Neural crest cell (in vitro differentiated cells): ENCODE measurements around the gene FLYWCH2. TPM values are rescaled to one million over a fixed set of nuclear protein-coding genes. Genes with fewer than 3 reads are reported as not detected.

Source experiments
- DNase-seq: peaks from one replicate; pipeline ENCODE4 v3.0.0; 2021; ENCODE audit warnings: low read depth, mixed read lengths, low spot score
- H3K27ac Mint-ChIP-seq: one replicate; pipeline ENCODE4 v1.8.0; 2021; ENCODE audit warnings: mild to moderate bottlenecking, mixed read lengths; ENCODE audit not compliant: unreplicated experiment
- H3K27me3 Mint-ChIP-seq: 2 replicates; pipeline ENCODE4 v1.8.0; 2021; ENCODE audit warnings: low read depth, mild to moderate bottlenecking, mixed read lengths
- H3K36me3 Mint-ChIP-seq: 2 replicates; pipeline ENCODE4 v1.8.0; 2021; ENCODE audit warnings: low read depth, mild to moderate bottlenecking, mixed read lengths
- H3K4me1 Mint-ChIP-seq: 2 replicates; pipeline ENCODE4 v1.8.0; 2021; ENCODE audit warnings: mixed read lengths
- H3K4me3 Mint-ChIP-seq: one replicate; pipeline ENCODE4 v1.8.0; 2021; ENCODE audit warnings: mild to moderate bottlenecking, mixed read lengths
- H3K9me3 Mint-ChIP-seq: 2 replicates; pipeline ENCODE4 v1.8.0; 2021; ENCODE audit warnings: mixed read lengths
- total RNA-seq: library from RNA; stranded (reverse); gene quantifications from 2 replicates; pipeline ENCODE4 v1.2.1, GENCODE V29; 2021
- TF ChIP-seq, protein P1 (sequence below): fragments of 200-600 bp; sonication (generic); conservative IDR thresholded peaks from 2 replicates; pipeline ENCODE4 v1.5.0; 2021; ENCODE audit warnings: antibody characterized with exemption, mild to moderate bottlenecking

FLYWCH2 gene
- total RNA-seq, 1 donor from 2014 or later, result 32.3 TPM

DNA sequence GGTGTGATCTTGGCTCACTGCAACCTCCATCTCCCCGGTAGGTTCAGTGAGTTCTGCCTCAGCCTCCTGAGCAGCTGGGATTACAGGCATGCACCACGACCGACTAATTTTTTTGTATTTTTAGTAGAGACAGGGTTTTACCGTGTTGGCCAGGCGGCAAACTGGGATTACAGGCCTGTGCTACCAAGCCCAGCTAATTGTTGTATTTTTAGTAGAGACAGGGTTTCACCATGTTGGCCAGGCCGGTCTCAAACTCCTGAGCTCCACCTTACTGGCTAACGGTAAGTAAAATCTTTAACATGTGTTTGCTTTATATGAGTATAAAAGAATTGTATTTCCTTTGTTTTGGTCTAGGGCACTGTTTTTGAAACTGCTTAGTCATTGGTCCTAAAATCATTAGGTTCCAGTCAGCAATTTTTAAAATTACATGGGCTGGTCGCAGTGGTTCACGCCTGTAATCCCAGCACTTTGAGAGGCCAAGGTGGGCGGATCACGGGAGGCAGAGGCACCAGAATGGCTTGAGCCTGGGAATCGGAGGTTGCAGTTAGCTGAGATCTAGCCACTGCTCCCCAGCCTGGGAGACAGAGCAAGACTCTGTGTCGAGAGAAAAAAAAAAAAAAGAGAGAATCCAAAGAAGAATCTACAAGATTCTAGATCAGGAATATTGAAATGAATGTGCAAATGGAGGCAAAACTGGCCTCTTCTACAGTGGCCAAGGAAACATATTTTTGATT, 32.3 kb downstream of the FLYWCH2 start:
- TF ChIP-seq, protein P1, sequence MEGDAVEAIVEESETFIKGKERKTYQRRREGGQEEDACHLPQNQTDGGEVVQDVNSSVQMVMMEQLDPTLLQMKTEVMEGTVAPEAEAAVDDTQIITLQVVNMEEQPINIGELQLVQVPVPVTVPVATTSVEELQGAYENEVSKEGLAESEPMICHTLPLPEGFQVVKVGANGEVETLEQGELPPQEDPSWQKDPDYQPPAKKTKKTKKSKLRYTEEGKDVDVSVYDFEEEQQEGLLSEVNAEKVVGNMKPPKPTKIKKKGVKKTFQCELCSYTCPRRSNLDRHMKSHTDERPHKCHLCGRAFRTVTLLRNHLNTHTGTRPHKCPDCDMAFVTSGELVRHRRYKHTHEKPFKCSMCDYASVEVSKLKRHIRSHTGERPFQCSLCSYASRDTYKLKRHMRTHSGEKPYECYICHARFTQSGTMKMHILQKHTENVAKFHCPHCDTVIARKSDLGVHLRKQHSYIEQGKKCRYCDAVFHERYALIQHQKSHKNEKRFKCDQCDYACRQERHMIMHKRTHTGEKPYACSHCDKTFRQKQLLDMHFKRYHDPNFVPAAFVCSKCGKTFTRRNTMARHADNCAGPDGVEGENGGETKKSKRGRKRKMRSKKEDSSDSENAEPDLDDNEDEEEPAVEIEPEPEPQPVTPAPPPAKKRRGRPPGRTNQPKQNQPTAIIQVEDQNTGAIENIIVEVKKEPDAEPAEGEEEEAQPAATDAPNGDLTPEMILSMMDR, result no peak
- Mint-ChIP-seq H3K27me3 (peaks cover 13% of the 10 kb centered on the region), H3K4me1 (peaks cover 29% of the 10 kb centered on the region), H3K4me3 (peak overlapping the region; percentile 41), H3K27ac (no peak overlapping the region), H3K9me3 (no peaks in the 10 kb centered on the region), H3K36me3 (peaks cover 5% of the 10 kb centered on the region)
- no peak for DNase-seq

DNA sequence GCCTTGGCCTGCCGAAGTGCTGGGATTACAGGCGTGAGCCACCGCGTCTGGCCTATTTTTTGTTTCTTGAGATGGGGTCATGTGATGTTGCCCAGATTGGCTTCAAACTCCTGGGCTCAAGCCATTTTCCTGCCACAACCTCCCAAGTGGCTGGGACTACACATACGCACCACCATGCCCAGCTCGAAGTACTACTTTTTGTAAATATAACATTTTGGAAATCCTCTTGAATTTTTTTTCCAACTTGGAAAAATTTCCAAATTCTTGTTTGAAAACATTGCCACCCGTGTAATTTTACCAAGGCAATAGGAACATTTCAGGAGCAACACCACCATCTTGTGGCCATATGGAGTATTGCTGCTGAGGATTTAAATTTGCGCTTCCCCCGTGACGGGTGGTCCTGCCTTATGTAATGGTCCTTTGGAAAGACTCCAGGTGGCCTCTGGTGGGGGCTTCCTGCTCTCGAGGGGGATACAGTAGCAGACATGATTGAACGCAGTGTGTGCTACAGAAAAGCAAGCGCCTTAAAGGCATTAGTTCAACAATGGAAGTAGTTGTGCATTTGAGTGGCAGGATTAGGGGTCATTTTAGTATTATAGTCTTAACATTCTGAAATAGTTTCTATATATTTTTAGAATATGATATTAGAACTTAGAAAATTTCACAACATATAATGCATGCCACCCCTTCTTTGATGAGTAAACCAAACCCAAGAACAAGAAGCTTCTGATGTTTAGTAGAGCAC, 36.7 kb downstream of the FLYWCH2 start:
- Mint-ChIP-seq H3K4me1 (peaks cover 7% of the 10 kb centered on the region), H3K4me3 (peak overlapping the region; percentile 64), H3K27ac (no peak overlapping the region), H3K9me3 (no peaks in the 10 kb centered on the region), H3K27me3 (no peaks in the 10 kb centered on the region), H3K36me3 (peaks cover 11% of the 10 kb centered on the region)
- DNase-seq, result peak; percentile 72
- TF ChIP-seq, protein P1, result peak; percentile 96

DNA sequence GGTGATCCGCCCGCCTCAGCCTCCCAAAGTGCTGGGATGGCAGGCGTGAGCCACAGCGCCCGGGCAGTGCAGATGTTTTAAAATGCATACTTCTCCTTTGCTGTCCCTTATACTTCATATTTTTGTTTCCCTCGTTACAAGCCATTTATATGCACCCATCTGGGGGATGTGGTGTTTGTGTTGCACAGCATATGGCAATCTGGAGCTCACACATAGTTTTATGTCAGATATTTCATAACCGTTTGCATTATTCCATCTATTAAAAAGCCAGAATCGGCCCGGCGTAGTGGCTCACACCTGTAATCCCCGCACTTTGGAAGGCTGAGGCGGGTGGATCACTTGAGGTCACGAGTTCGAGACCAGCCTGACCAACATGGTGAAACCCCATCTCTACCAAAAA, 40.5 kb downstream of the FLYWCH2 start:
- Mint-ChIP-seq H3K36me3 (peaks cover 11% of the 10 kb centered on the region), H3K4me3 (no peak overlapping the region), H3K4me1 (peaks cover 15% of the 10 kb centered on the region), H3K27me3 (no peaks in the 10 kb centered on the region), H3K9me3 (no peaks in the 10 kb centered on the region), H3K27ac (no peak overlapping the region)
- no peak for DNase-seq
- TF ChIP-seq, protein P1, result no peak

DNA sequence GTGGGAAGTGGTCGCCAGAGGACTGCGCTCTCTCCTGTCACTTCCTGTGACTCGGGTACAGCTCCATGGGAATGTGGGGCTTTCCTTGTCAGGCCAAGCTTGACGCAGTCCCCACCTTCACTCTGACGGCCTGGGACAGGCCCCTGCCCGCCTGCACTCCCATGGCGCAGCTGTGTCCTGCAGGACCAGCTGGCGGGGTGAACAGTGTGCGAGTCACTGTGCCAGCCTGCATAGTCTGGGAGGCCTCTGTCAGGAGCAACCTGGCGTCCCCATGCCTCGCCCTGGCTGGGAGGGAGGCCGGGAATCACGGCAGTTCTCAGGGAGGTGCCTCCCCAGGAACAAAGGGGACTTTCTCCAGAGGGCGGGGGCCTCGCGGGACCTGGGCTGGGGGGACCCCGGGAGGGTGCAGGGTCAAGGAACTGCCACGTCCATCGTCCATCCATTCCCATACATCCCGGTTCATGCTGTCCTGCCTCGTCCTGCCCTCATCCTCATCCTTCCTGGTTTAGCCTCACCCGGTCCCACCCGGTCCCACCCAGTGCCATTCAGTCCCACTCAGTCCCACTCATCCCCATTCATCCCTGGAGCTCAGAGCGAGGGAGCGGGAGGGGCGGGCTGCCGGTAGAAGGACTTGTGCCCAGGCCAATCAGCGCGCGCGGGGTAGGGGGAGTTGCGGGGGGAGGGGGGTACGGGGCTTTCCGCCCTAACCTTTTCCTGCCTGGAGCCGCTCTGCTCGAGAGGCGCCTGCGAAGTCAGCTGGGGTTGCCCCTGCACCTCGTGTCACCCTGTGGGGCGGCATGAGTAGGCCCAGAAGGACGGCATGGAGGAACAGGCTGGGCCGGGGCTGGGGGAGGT, 42.1 kb downstream of the FLYWCH2 start:
- Mint-ChIP-seq H3K4me3 (no peak overlapping the region), H3K9me3 (no peaks in the 10 kb centered on the region), H3K27ac (no peak overlapping the region), H3K36me3 (peaks cover 6% of the 10 kb centered on the region), H3K4me1 (peaks cover 9% of the 10 kb centered on the region), H3K27me3 (no peaks in the 10 kb centered on the region)
- TF ChIP-seq, protein P1, result no peak
- no peak for DNase-seq

DNA sequence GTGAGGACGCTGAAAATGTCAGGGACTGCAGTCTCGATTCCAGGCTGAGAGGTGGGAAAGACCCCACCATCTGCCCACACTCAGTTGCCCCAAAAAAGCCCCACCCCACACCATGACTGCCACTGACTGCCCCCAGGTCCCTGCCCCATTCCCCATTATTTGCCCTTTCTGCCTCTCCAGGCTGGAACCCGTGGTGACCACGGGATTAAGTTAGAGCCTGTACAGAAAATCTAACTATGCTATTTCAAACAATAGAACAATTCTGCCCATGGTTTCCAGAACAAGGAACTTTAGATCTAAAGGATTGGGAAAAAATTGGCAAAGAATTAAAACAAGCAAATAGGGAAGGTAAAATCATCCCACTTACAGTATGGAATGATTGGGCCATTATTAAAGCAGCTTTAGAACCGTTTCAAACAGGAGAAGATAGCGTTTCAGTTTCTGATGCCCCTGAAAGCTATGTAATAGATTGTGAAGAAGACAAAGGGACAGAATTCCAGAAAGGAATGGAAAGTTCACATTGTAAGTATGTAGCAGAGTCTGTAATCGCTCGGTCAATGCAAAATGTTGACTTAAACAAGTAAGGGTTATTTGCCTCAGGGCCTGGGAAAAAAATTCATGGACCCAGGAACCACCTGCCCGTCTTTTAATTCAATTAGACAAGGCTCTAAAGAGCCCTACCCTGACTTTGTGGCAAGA, 43.1 kb downstream of the FLYWCH2 start:
- no peaks in the 10 kb centered on the region for H3K27me3 Mint-ChIP-seq

More for the DNA sequence above, 43.1 kb downstream of the FLYWCH2 start:
- TF ChIP-seq, protein P1, result no peak
- peaks cover 6% of the 10 kb centered on the region for H3K36me3 Mint-ChIP-seq
- no peak overlapping the region for H3K27ac Mint-ChIP-seq
- H3K4me3 Mint-ChIP-seq, result no peak overlapping the region
- no peaks in the 10 kb centered on the region for H3K9me3 Mint-ChIP-seq
- no peak for DNase-seq
- peaks cover 9% of the 10 kb centered on the region for H3K4me1 Mint-ChIP-seq
